Lung (tissue), 12 donors: Measurements from ENCODE around the gene ERFE. TPM values are rescaled to one million over a fixed set of nuclear protein-coding genes. Genes with fewer than 3 reads are reported as not detected.
"Not testable (repeated sequence)": the region's sequence is repeated elsewhere in the genome, so short reads cannot be mapped to it uniquely, and the experiment has no call there.

ENCODE experiments used
- ATAC-seq: fragments of 200-7000 bp; cut with Tn5 transposase; one replicate; pipeline ENCODE4 v1.9.1; 2020; ENCODE audit warnings: moderate number of reproducible peaks; ENCODE audit not compliant: insufficient read depth, low FRiP score
- DNase-seq, 3 donors: peaks; one replicate each; pipeline ENCODE4 v3.0.0-alpha.2; 2013 to 2017
- H3K27ac ChIP-seq, 2 donors: one replicate each; pipeline ENCODE4 v1.5.1; 2013; ENCODE audit warnings: mild to moderate bottlenecking in 2 of 2, moderate library complexity in 2 of 2, control low read depth in 1 of 2, inconsistent platforms in 1 of 2, low read depth in 1 of 2, low read length in 1 of 2
- H3K27me3 ChIP-seq, 3 donors: one replicate each; pipeline ENCODE4 v1.5.1; 2013; ENCODE audit warnings: low read length in 2 of 3; ENCODE audit not compliant: control insufficient read depth in 3 of 3, insufficient read depth in 3 of 3
- H3K36me3 ChIP-seq, 4 donors: one replicate each; pipeline ENCODE4 v1.5.1; 2013; ENCODE audit warnings: low read length in 4 of 4, mild to moderate bottlenecking in 1 of 4, moderate library complexity in 1 of 4; ENCODE audit not compliant: control insufficient read depth in 4 of 4, insufficient read depth in 4 of 4
- H3K4me1 ChIP-seq, 5 donors: one replicate each; pipeline ENCODE4 v1.5.1; 2013; ENCODE audit warnings: low read length in 5 of 5, mild to moderate bottlenecking in 2 of 5, moderate library complexity in 1 of 5; ENCODE audit not compliant: control insufficient read depth in 5 of 5, insufficient read depth in 5 of 5
- H3K4me3 ChIP-seq: one replicate; pipeline ENCODE4 v1.5.1; 2013; ENCODE audit warnings: mild to moderate bottlenecking, control low read depth, moderate library complexity
- H3K9ac ChIP-seq, 2 donors: one replicate each; pipeline ENCODE4 v1.5.1; 2013; ENCODE audit warnings: low read length in 2 of 2, control low read depth in 1 of 2; ENCODE audit not compliant: insufficient read depth in 1 of 2
- H3K9me3 ChIP-seq, 4 donors: one replicate each; pipeline ENCODE4 v1.5.1; 2013; ENCODE audit warnings: low read length in 3 of 4, mild to moderate bottlenecking in 1 of 4, moderate library complexity in 1 of 4; ENCODE audit not compliant: control insufficient read depth in 4 of 4, insufficient read depth in 3 of 4
- WGBS, 2 donors: extraction: QIAGEN DNeasy Blood & Tissue Kit; methylation state at CpG; one replicate each; pipeline ENCODE4 v1.1.7; 2013; 5-methylcytosine and 5-hydroxymethylcytosine counted together
- polyA plus RNA-seq, 2 donors: library from polyadenylated mRNA; stranded (reverse); fragments of 200-250 nt; gene quantifications; one replicate each; pipeline ENCODE4 v1.2.1, GENCODE V29; 2013
- total RNA-seq, 2 donors: library from RNA; depleted of rRNA in 1 of 2; stranded (reverse); fragments of >200 nt in 1 of 2; gene quantifications; one replicate each; pipeline ENCODE4 v1.2.1, GENCODE V29; 2014 to 2021
- TF ChIP-seq, protein P1 (sequence below): IDR thresholded peaks from 2 replicates; pipeline ENCODE4 v1.5.1; 2012; ENCODE audit warnings: mild to moderate bottlenecking; ENCODE audit errors: control extremely low read depth, extremely low read depth
- donor health status: control.
- donor health status: control.
- donor health status: Bipolar disorder and iron deficiency.
- donor health status: healthy.
- donor health status: DM: yes; HTN: yes; CAD: no.

Gene ERFE
- total and polyA plus RNA-seq, 4 donors = 0.52 to 0.54 (median 0.54) TPM; not detected in 1

DNA sequence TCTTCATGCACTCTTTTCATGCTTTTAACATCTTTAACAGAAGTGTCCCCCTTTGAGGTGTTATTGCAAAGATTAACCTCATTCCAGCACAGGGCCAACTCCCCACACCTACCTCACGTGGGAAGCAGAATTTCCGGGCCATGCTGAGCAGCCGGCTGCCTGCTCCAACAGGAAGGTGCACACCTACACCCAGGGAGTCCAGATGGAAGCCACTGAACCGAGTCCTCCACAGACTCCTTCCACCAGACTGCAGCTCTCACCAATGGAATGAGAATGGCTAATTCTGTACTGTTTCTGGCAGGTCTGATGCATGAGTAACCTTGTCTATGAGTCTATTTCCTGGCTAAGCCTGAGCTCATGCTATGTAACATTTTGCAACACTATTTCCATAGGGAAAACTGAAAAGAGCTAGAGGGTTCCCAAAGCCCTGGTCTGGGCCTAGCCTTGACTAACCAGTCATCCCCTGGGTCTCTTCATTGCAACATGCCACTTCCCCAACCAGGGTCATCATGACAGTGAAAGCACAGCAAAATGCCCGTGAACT lies 11.0 kb downstream of the ERFE start:
- H3K27ac ChIP-seq = peak overlapping the region in 1 of 2 donors; percentile 55
- H3K36me3 ChIP-seq = peaks cover 20 to 57% (median 29%) of the 10 kb centered on the region in 4 donors
- 73 to 78% methylated on average over 5 of the region's 5 CpGs for WGBS, 2 donors
- no peak for DNase-seq
- no peak for ATAC-seq
- H3K27me3 ChIP-seq = no peaks in the 10 kb centered on the region
- no peak overlapping the region for H3K4me3 ChIP-seq
- no peak overlapping the region for H3K9ac ChIP-seq
- peaks cover 0 to 9% (median 0%) of the 10 kb centered on the region in 5 donors for H3K4me1 ChIP-seq
- TF ChIP-seq, protein P1, sequence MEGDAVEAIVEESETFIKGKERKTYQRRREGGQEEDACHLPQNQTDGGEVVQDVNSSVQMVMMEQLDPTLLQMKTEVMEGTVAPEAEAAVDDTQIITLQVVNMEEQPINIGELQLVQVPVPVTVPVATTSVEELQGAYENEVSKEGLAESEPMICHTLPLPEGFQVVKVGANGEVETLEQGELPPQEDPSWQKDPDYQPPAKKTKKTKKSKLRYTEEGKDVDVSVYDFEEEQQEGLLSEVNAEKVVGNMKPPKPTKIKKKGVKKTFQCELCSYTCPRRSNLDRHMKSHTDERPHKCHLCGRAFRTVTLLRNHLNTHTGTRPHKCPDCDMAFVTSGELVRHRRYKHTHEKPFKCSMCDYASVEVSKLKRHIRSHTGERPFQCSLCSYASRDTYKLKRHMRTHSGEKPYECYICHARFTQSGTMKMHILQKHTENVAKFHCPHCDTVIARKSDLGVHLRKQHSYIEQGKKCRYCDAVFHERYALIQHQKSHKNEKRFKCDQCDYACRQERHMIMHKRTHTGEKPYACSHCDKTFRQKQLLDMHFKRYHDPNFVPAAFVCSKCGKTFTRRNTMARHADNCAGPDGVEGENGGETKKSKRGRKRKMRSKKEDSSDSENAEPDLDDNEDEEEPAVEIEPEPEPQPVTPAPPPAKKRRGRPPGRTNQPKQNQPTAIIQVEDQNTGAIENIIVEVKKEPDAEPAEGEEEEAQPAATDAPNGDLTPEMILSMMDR = no peak
- H3K9me3 ChIP-seq = no peaks in the 10 kb centered on the region

DNA sequence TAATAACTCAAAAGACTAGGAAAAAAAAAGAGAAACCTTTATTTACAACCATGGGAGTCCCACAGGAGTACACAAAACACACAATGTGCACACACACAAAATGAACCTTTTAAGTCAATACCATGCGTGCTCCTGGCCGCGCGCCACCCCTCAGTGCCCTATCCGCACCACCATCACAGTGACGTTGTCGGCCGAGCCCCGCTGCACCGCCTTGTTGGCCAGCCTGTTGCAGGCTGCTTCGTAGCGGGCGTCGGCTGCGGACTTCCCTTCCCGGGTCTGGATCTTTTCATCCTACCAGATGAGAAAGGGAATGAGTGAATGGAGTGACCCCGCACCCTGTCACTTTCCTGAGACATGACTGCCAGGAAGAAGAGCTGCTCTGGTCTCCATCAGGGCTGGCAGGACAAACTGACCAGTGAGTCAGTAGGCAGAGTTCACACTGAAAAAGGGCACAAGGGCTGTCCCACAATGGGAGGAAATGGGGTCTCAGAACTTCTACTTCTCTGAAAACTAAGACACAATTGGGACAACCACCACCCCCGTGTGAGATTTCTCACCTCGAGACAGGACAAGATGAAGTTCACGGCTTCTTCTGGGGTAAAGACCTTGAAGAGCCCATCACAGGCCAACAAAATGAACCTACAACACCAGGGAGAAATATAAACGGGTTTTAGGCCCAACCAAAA lies 11.8 kb downstream of the ERFE start:
- Histone ChIP-seq H3K9me3 (no peaks in the 10 kb centered on the region), H3K36me3 (peaks cover 21 to 61% (median 34%) of the 10 kb centered on the region in 4 donors), H3K27me3 (no peaks in the 10 kb centered on the region), H3K4me3 (no peak overlapping the region), H3K4me1 (peaks cover 0 to 10% (median 0%) of the 10 kb centered on the region in 5 donors), H3K9ac (no peak overlapping the region), H3K27ac (peak overlapping the region in 1 of 2 donors; percentile 34)
- TF ChIP-seq, protein P1 = no peak
- DNase-seq (no peak), ATAC-seq (no peak)
- 91 to 92% methylated on average over 21 of the region's 21 CpGs for WGBS, 2 donors

DNA sequence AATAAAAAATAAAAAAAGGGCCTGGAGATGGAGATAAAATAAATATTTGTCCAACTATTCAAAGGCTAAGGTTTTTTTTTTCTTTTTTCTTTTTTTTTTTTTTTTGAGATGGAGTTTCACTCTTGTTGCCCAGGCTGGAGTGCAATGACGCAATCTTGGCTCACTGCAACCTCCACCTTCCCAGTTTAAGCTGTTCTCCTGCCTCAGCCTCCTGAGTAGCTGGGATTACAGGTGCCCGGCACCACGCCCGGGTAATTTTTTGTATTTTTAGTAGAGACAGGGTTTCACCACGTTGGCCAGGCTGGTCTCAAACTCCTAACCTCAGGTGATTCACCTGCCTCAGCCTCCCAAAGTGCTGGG lies 12.3 kb downstream of the ERFE start:
- H3K9me3 ChIP-seq, H3K4me3 ChIP-seq, H3K9ac ChIP-seq, H3K27me3 ChIP-seq, H3K27ac ChIP-seq, ATAC-seq, DNase-seq, H3K4me1 ChIP-seq: not testable (repeated sequence)
- H3K36me3 ChIP-seq = peaks cover 21 to 64% (median 34%) of the 10 kb centered on the region in 4 donors
- WGBS, 2 donors = 91 to 92% methylated on average over 5 of the region's 5 CpGs

DNA sequence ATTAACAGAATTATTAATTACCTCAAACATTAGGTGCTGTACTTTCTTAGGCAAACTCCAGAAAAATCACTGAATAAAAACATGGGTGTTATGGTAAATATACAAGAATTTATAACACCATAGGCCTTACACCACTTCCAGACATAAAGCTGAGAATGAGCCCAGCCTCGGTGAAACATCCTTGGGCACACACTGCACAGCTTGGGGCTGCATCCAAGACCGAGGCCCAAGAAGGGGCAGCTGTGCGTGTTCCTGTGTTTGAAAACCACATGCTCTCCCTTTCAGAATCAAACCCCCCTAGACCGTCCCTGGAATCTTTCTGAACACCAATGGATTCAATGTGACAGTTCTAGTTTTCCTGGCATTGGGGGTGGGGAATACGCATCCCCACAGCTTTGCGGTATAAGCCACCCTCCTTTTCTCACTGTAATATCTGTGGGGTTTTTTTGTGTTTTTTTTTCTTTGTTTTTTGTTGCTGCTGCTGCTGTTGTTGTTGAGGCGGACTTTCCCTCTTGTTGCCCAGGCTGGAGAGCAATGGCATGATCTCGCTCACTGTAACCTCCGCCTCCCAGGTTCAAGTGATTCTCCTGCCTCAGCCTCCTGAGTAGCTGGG lies 12.9 kb downstream of the ERFE start:
- H3K36me3 ChIP-seq = peaks cover 21 to 64% (median 36%) of the 10 kb centered on the region in 4 donors
- no peaks in the 10 kb centered on the region for H3K27me3 ChIP-seq
- WGBS, 2 donors = 97% methylated on average over 9 of the region's 9 CpGs
- TF ChIP-seq, protein P1 = no peak
- peaks cover 0 to 10% (median 0%) of the 10 kb centered on the region in 5 donors for H3K4me1 ChIP-seq
- H3K9me3 ChIP-seq = no peaks in the 10 kb centered on the region
- DNase-seq = no peak
- no peak overlapping the region for H3K27ac ChIP-seq
- ATAC-seq = no peak
- no peak overlapping the region for H3K9ac ChIP-seq
- H3K4me3 ChIP-seq = no peak overlapping the region
